DMS153 treated with DMSO at 0.1 percent for 48 hours (cell line): ENCODE data around the gene EIF4H.
"Not testable (repeated sequence)": the region's sequence is repeated elsewhere in the genome, so short reads cannot be mapped to it uniquely, and the experiment has no call there.

Experiments
- DNase-seq: peaks from one replicate; lab custom pipeline; 2025; ENCODE audit not compliant: unreplicated experiment; lab: John Stamatoyannopoulos, UW

The EIF4H gene

GRCh38 chr7:74197449-74198124, 23.4 kb downstream of the EIF4H start:
- DNase-seq: no peak

- DNase-seq: no peak
These were observed 25.6 kb downstream of the EIF4H start for GRCh38 chr7:74199551-74200355.

GRCh38 chr7:74202841-74203556, 28.8 kb downstream of the EIF4H start:
- DNase-seq: no peak

DNA sequence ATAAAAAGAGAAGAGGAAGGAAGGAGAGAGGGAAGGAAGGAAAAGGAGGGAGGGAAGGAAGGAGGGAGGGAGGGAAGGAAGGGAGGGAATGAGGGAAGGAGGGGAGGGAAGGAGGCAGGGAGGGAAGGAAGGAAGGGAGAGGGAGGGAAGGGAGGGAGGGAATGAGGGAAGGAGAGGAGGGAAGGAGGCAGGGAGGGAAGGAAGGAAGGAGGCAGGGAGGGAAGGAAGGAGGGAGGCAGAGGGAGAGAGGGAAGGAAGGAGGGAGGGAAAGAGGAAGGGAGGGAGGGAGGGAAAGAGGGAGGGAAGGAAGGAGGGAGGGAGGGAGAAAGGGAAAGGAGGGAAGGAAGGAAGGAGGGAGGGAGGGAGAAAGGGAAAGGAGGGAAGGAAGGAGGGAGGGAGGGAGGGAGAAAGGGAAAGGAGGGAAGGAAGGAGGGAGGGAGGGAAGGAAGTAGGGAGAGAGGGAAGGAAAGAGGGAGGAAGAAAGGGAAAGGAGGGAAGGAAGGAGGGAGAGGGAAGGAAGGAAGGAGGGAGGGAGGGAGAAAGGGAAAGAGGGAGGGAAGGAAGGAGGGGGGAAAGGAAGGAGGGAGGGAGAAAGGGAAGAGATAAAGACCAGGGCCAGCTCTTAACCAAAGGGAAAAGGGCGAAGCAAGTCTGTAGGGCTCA, 29.9 kb downstream of the EIF4H start:
- no peak for DNase-seq

DNA sequence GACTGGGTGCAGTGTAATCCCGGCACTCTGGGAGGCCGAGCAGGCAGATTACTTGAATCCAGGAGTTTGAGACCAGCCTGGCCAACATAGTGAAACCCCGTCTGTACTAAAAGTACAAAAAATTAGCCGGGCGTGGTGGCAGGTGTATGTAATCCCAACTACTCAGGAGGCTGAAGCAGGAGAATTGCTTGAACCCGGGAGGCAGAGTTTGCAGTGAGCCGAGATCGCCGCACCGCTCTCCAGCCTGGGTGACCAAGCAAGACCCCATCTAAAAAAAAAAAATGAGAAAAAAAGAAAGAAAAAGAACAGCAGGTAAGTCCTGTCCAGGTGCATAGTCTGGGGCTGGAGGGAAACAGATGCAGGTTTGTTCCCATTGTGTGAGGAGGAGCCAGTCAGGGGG, 31.9 kb downstream of the EIF4H start:
- DNase-seq: not testable (repeated sequence)

- peak; percentile 54 for DNase-seq
These were observed 32.5 kb downstream of the EIF4H start for GRCh38 chr7:74206589-74207120.

- no peak for DNase-seq
These were observed 33.4 kb downstream of the EIF4H start for GRCh38 chr7:74207586-74207985.

DNA sequence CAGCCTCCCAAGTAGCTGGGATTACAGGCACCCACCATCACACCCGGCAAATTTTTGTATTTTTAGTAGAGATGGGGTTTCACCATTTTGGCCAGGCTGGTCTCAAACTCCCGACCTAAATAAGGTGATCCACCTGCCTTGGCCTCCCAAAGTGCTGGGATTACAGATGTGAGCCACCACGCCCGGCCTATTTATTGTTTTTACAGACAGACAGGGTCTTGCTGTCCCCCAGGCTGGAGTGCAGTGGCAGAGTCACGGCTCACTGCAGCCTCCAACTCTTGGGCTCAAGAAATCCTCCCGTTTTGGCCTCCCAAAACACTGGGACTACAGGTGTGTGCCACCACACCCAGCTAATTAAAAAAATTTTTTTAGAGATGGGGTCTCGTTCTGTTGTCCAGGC, 34.1 kb downstream of the EIF4H start:
- not testable (repeated sequence) for DNase-seq

DNA sequence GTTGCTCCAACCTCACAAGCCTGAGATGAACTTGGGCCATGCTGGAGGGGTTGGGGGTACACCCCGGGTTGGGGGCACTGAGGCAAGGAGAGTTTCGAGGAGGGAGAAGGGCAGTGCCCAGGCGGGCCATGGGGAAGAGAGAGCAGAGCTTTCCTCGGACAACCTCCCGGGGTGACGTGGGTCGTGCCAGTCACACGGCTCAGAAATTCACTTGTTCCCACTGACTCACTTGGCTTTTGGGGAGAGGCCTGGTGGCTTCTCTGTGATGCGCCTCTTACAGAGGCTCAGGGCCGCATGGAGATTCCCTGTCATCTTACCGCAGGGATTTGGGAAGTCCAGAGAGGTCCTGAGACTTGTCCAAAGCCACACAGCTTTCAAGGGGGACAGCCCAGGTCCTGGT, 38.5 kb downstream of the EIF4H start:
- DNase-seq: no peak

DNA sequence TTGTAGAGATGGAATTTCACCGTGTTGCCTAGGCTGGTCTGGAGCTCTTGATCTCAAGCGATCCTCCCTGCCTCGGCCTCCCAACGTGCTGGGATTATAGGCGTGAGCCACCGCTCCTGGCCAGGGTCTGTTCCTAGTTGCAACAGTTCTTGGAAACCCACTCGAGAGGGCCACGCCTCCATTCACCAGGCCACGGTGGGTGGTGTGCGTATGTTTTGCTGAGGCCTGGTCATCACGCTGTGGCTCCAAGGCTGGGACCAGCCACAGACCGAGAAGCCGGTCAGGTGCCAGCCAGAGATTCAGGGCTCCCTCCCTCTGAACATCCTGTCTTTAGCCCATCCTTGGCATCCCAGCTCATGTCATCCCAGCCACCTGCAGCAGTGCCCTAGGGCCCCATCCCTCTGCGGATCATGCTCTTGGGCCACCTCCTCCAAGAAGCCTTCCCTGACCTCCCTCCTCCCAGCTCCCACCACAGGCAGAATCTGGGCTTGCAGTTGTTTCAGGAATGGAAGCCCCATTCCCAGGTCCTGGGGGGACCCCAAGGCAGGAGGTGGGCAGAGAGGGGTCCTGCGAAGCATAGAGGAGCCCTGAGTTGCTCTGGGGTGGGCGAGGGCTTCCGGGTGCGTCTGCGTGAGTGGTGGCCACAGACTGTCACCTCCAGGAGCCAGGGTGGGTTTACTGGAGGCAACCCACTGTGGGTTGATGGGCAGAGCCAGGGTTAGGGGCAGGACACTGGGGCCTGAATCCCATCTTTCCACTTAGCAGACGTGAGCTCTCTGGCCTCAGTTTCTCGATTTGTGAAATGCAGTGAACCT, 40.9 kb downstream of the EIF4H start:
- DNase-seq: no peak

GRCh38 chr7:74215921-74216320, 41.8 kb downstream of the EIF4H start:
- no peak for DNase-seq

DNA sequence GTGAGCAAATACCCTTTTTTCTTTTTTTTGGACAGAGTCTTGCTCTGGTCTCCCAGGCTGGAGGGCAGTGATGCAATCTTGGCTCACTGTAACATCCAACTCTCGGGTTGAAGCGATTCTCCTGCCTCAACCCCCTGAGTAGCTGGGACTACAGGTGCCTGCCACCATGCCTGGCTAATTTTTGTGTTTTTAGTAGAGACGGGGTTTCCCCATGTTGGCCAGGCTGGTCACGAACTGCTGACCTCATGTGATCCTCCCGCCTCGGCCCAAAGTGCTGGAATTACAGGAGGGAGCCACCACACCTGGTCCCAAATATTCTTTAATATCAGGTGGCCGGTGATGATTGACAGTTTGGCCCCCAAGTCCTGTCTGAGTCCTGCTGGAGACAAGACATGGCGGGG, 42.2 kb downstream of the EIF4H start:
- no peak for DNase-seq

DNA sequence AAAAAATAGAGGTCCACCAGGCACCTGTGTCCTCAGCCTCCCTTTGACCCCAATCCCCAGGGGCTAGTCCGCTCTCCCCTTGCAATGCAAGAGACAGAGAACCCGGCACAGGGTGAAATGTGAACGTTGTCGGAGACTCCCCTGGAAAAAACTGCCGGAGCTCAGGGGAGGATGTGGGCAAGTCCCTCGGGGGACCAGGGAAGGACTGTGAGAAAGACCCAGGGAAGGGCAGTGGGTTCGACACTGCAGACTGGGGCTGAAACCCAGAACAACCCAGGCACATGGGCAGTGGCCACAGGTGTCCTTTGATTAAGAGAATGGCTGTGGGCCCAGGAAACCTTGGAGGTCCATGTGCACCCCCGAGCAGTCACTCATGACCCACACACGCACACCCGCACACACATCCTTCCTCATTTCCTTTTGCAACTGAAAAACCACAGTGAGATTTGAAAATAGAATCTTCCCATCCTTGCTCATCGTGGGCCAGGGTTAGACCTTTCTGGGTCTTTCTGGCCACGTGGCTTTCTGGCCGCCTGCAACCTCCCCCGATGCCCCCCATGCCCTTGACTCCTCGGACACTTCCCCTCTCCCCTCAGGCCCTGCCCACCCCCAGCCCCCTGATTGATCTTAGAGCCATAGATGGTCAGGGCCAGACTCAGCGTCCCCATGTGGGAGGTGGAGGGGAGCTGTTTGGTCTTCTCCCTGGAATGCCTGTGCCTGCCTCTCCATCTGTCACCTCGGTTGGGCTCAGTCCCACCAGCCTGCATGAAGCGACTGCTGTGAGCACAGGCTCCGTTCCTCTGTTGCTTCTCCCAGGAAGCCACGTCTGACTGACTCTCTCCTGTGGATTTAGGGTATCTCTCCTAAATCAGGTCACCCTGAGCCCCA, 43.5 kb downstream of the EIF4H start:
- DNase-seq: no peak

GRCh38 chr7:74218343-74218698, 44.2 kb downstream of the EIF4H start:
- no peak for DNase-seq

GRCh38 chr7:74219416-74219815, 45.3 kb downstream of the EIF4H start:
- DNase-seq: no peak

DNA sequence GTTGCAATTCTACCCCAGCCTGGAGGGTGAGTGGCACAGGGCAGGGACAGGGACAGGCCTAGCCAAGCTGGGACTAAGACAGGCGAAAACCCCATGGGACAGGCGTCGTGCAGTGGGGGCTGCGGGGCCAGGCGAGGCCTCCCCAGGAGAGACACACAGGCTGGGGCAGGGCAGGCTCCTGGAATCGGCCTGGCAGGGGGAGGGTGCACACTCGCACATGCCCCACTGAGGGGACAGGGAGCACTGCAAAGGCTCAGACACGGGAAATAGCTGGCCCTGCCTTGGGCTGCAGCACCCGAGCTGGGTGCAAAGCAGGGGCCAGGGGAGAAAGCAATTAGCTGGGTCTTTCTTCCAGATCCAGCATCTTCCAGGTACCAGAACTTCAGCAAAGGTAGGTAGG, 46.1 kb downstream of the EIF4H start:
- no peak for DNase-seq

DNA sequence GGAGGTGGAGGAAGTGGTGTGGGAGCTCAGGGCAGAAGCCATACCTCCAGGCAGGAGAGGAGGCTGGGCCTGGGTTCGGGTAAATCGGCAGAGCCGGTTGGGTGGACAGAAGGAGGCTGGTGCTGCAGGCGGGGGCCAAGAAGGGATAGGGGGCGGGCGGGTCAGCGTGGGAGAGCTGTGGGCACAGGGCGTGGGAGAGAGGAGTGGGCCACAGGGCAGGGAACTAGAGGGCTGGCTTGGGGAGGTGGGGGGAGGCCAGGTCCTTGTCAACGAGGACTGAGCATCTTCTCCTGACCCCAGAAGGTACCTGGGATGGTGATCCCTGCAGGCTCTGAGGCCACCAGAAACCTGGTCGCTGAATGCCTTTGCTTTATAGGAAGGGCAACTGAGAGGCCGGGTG, 47.6 kb downstream of the EIF4H start:
- DNase-seq: no peak

DNA sequence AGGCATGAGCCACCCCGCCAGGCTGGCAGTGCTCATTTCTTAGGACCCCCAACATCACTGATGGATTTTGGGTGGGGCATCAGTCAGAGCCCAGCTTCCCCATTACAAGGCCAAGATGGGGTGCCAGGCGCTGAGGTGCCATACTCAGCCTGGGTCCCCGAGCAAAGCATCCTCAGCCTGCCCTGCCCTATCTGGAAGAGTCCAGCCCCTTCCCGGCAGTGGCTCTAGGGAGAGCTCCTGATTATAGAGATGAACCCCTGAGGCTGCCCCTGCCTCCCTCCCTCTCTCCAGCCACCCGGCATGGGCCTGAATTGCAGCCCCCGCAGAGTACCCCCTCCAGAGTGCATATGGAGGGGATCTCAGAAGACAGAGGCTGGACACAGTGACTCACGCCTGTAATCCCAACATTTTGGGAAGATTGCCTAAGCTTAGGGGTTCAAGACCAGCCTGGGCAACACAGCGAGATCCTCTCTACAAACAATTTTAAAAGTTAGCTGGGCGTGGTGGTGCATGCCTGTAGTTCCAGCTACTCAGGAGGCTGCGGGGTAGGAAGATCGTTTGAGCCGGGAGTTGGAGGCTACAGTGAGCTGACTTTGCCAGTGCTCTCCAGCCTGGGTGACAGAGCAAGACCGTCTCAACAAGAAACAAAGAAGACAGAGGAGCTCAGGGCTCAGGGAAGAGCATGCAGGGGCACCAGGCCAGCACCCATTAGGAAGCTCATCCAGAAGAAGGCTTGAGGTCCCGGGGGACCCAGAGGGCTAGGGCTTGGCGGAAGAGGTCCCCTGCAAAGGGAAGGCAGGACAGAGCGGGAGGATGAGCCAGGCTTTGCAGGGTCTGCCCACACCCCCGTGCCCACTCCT, 48.9 kb downstream of the EIF4H start:
- DNase-seq: no peak
